GM18870 (cell line): ENCODE measurements around the gene CMTM7.

Experiments used
- ATAC-seq: cut with Tn5 transposase; IDR thresholded peaks from one replicate; pipeline ENCODE4 v1.9.1; 2021; ENCODE audit warnings: moderate library complexity; ENCODE audit not compliant: unreplicated experiment

CMTM7 gene

GRCh38 chr3:32413845-32414521 is 22.3 kb downstream of the CMTM7 start:
- no peak for ATAC-seq

GRCh38 chr3:32414522-32415202 is 23.0 kb downstream of the CMTM7 start:
- no peak for ATAC-seq

- ATAC-seq = no peak
These were observed 28.1 kb downstream of the CMTM7 start for GRCh38 chr3:32419742-32420125.

GRCh38 chr3:32420126-32421038 is 28.7 kb downstream of the CMTM7 start:
- peak; percentile 82 for ATAC-seq

GRCh38 chr3:32421185-32421584 is 29.5 kb downstream of the CMTM7 start:
- ATAC-seq = no peak

GRCh38 chr3:32421991-32422859 is 30.6 kb downstream of the CMTM7 start:
- no peak for ATAC-seq

- ATAC-seq = no peak
These were observed 31.3 kb downstream of the CMTM7 start for GRCh38 chr3:32422943-32423342.

- no peak for ATAC-seq
These were observed 31.9 kb downstream of the CMTM7 start for GRCh38 chr3:32423534-32423933.

- no peak for ATAC-seq
These were observed 32.4 kb downstream of the CMTM7 start for GRCh38 chr3:32423956-32424557.

- no peak for ATAC-seq
These were observed 33.1 kb downstream of the CMTM7 start for GRCh38 chr3:32424581-32425250.

- peak; percentile 68 for ATAC-seq
These were observed 36.7 kb downstream of the CMTM7 start for GRCh38 chr3:32428092-32429068.

- ATAC-seq = no peak
These were observed 39.2 kb downstream of the CMTM7 start for GRCh38 chr3:32430900-32431299.

- no peak for ATAC-seq
These were observed 39.8 kb downstream of the CMTM7 start for GRCh38 chr3:32431481-32431880.

- ATAC-seq = no peak
These were observed 40.5 kb downstream of the CMTM7 start for GRCh38 chr3:32432045-32432710.

GRCh38 chr3:32432711-32433530 is 41.3 kb downstream of the CMTM7 start:
- no peak for ATAC-seq

GRCh38 chr3:32434206-32434605 is 42.6 kb downstream of the CMTM7 start:
- no peak for ATAC-seq
